Epithelial cell of esophagus (primary cell): ENCODE results near the gene ZNF525.
"Not testable (repeated sequence)": the region's sequence is repeated elsewhere in the genome, so short reads cannot be mapped to it uniquely, and the experiment has no call there.

Source experiments
- DNase-seq: peaks from one replicate; pipeline ENCODE4 v3.0.0; 2010; ENCODE audit warnings: low read depth
- H3K4me3 ChIP-seq: 2 replicates; pipeline ENCODE4 v1.5.1; 2011; ENCODE audit warnings: mild to moderate bottlenecking, low read length, control low read depth
- CTCF ChIP-seq: IDR thresholded peaks from 2 replicates; pipeline ENCODE4 v1.5.1; 2011; ENCODE audit warnings: low read depth, mild to moderate bottlenecking, low read length, control low read depth, inconsistent platforms; ENCODE audit not compliant: insufficient read depth; ENCODE audit errors: missing control alignments

Gene ZNF525

GRCh38 chr19:53365134-53365898 lies at the start of gene ZNF525:
Gene ZNF525 (plus strand): TSS chr19:53365705. CDS start chr19:53372282, 6,577 bp downstream.
- peak; percentile 93 for DNase-seq
- H3K4me3 ChIP-seq = peak within 1 kb of the TSS; percentile 97
- TF ChIP-seq CTCF = peak; percentile 15

DNA sequence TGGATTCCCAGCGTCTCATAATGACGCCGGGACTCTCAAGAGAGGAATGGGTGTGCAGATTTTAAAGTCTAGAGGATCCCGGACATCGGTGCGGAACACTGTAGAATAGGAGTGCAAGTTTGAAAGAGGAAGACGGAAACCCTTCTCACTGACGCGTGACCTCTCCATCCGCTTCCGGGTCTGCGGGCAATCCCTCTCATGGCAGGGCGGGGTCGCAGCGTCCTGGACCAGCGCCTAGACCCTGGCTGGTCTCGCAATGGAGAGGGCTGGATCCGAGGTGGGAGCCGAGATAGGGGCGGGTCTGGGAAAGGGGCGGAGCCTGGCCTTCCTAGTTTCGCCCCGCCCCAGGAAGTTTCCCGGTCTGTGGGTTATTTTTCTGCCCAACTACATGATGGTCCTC lies 36.5 kb upstream of the ZNF525 start:
- H3K4me3 ChIP-seq = peak overlapping the region; percentile 1
- DNase-seq = peak; percentile 2
- no peak for TF ChIP-seq CTCF

- no peak for DNase-seq
- H3K4me3 ChIP-seq = no peak overlapping the region
- no peak for TF ChIP-seq CTCF
Measured at GRCh38 chr19:53332484-53332883, 33.0 kb upstream of the ZNF525 start.

DNA sequence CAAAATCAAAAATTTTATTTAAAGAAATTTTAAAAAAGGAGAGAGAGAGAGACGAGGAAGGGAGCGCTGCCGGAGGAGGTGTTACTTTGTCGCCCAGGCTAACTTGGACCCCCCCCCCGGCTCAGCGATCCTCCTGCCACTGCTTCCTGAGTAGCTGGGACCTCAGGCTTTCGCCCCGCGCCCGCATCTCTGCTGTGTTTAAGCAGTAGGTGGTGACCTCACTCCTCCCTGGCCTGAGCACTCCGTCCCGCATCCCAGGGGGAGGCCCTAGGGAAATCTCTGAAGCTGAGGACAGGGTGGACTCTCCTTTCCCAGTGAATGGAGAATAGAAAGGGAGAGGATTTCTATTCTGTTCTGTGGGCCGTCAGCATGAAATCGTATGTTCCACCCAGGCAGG lies 32.4 kb upstream of the ZNF525 start:
- no peak for TF ChIP-seq CTCF
- H3K4me3 ChIP-seq = peak overlapping the region; percentile 100
- no peak for DNase-seq

- H3K4me3 ChIP-seq = peak within 1 kb of the TSS; percentile 100
- TF ChIP-seq CTCF = no peak
- peak; percentile 96 for DNase-seq
Measured at GRCh38 chr19:53333463-53334449, 31.7 kb upstream of the ZNF525 start, which contains the start of gene ZNF845. Gene ZNF845 (plus strand): TSS chr19:53333749. CDS start chr19:53341308, 7,559 bp downstream.

DNA sequence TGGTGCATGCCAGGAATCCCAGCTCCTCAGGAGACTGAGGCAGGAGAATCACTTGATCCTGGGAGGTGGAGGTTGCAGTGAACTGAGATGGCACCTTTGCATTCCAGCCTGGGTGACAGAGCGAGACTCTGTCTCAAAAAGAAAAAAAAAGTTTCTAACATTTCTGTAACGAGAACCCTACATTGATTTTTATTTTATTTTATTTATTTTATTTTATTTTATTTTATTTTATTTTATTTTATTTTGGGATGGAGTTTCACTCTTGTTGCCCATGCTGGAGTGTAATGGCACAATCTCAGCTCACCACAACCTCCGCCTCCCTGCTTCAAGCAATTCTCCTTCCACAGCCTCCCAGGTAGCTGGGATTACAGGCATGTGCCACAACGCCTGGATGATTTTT lies 21.1 kb upstream of the ZNF525 start:
- H3K4me3 ChIP-seq, DNase-seq: not testable (repeated sequence)

- TF ChIP-seq CTCF = no peak
- H3K4me3 ChIP-seq = no peak overlapping the region
Measured at GRCh38 chr19:53355739-53356138, 9.8 kb upstream of the ZNF525 start.

More at GRCh38 chr19:53355739-53356138, 9.8 kb upstream of the ZNF525 start:
- no peak for DNase-seq
